ENCODE measurements around the gene POU6F2. TPM values are rescaled to one million over a fixed set of nuclear protein-coding genes. Genes with fewer than 3 reads are reported as not detected.

The POU6F2 gene
- total RNA-seq, 1 experiment from 2014 or later, result 3.9 TPM

DNA sequence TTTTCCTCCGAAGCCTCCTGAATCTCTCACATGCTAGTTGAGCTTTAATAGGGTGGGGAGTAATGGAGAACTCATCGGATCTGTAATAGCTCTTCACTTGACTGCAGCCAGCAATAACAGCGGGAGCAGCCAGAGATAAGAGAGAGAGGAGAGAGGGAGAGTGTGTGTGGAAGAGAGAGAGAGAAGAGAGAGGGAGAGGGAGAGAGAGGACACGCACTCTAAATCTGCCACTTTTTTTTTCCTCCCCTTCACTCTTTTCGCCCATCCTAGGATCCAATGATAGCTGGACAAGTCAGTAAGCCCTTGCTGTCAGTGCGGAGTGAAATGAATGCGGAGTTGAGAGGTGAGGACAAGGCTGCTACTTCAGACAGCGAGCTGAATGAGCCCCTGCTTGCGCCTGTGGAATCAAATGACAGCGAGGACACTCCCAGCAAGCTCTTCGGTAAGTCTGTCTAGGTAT lies 107.9 kb downstream of the POU6F2 start:
- H3K27ac Mint-ChIP-seq (ENCODE audit: unreplicated experiment), result no peak overlapping the region
- 0 out of 2 replicates have a peak, but pooled peaks cover 4% of the 10 kb centered on the region for H3K9me3 ChIP-seq
- no peak for DNase-seq
- no peaks in the 10 kb centered on the region for H3K9me3 Mint-ChIP-seq (ENCODE audit: unreplicated experiment)
- no peaks in the 10 kb centered on the region for H3K27me3 ChIP-seq (replicated peaks; ENCODE audit: control insufficient read depth, insufficient read depth, low read length)
- ChIA-PET POLR2A (no interaction called here), CTCF (interaction anchor here (0.7 kb wide), 1 partner anchor 272 kb away, joined by 3 read pairs; no protein-coding TSS in a partner anchor)
- intact Hi-C loops (cut with micrococcal nuclease; ENCODE audit: unreplicated experiment), result no loop called here
- BruUV-seq (replicated peaks), result no TSS peak
- H3K4me3 Mint-ChIP-seq (ENCODE audit: unreplicated experiment), result peak overlapping the region; percentile 25
- H3K4me1 Mint-ChIP-seq (ENCODE audit: low read depth, unreplicated experiment), result peaks cover 8% of the 10 kb centered on the region
- H3K4me1 ChIP-seq, result no peaks in the 10 kb centered on the region
- H3K4me3 ChIP-seq (ENCODE audit: low read depth, low read length), result no peak overlapping the region
- no peaks in the 10 kb centered on the region for H3K36me3 ChIP-seq (ENCODE audit: control insufficient read depth, insufficient read depth, low read length)
- TF ChIP-seq, protein P1, sequence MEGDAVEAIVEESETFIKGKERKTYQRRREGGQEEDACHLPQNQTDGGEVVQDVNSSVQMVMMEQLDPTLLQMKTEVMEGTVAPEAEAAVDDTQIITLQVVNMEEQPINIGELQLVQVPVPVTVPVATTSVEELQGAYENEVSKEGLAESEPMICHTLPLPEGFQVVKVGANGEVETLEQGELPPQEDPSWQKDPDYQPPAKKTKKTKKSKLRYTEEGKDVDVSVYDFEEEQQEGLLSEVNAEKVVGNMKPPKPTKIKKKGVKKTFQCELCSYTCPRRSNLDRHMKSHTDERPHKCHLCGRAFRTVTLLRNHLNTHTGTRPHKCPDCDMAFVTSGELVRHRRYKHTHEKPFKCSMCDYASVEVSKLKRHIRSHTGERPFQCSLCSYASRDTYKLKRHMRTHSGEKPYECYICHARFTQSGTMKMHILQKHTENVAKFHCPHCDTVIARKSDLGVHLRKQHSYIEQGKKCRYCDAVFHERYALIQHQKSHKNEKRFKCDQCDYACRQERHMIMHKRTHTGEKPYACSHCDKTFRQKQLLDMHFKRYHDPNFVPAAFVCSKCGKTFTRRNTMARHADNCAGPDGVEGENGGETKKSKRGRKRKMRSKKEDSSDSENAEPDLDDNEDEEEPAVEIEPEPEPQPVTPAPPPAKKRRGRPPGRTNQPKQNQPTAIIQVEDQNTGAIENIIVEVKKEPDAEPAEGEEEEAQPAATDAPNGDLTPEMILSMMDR (IDR thresholded peaks at IDR 0.05; ENCODE audit: insufficient read depth in 1 of 2, low read depth in 1 of 2, low read length in 1 of 2, severe bottlenecking in 1 of 2, unreplicated experiment in 1 of 2), result no peak
- peaks cover 6% of the 10 kb centered on the region for H3K27me3 Mint-ChIP-seq (ENCODE audit: insufficient read depth, unreplicated experiment)
- no peaks in the 10 kb centered on the region for H3K36me3 Mint-ChIP-seq (ENCODE audit: insufficient read depth, unreplicated experiment)

DNA sequence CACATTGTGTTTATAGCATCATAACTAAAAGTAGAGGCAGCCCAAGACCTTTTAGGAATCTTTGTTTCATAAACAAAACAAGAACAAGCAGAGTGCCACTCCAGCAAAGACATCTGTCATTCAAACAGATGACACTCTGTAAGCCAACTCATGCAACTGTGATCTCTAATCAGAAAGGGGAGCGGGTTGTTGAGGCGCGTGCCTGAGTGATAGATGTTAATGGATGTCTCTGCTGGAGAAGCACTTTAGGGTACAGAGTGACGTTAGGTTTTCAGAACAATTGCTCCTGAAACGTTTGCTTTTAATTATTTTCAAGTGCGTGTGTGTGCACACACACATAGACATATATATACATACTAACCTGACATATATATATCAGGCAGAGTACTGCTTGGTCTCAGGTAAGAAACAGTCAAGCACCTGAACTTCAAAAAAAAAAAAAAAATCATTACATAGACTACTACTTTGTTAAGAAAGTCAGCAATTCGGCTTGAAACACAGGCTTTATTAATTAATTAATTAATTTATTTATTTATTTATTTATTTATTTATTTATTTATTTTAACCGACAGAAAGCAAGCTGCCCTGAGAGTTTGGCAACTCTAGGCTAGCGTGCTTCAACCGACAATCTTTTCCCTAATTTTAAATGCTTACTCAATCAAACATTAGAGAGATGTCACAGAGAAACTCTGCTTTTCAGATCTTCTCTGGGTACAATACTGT lies 109.1 kb downstream of the POU6F2 start:
- Mint-ChIP-seq H3K9me3 (ENCODE audit: unreplicated experiment) (no peaks in the 10 kb centered on the region), H3K27ac (ENCODE audit: unreplicated experiment) (no peak overlapping the region), H3K4me1 (ENCODE audit: low read depth, unreplicated experiment) (peaks cover 8% of the 10 kb centered on the region), H3K36me3 (ENCODE audit: insufficient read depth, unreplicated experiment) (no peaks in the 10 kb centered on the region), H3K4me3 (ENCODE audit: unreplicated experiment) (no peak overlapping the region), H3K27me3 (ENCODE audit: insufficient read depth, unreplicated experiment) (peaks cover 6% of the 10 kb centered on the region)
- intact Hi-C loops (cut with micrococcal nuclease; ENCODE audit: unreplicated experiment), result no loop called here
- DNase-seq, result no peak
- H3K4me1 ChIP-seq, result no peaks in the 10 kb centered on the region
- H3K9me3 ChIP-seq, result 0 out of 2 replicates have a peak, but pooled peaks cover 4% of the 10 kb centered on the region
- no TSS peak for BruUV-seq (replicated peaks)
- H3K4me3 ChIP-seq (ENCODE audit: low read depth, low read length), result no peak overlapping the region
- TF ChIP-seq, protein P1 (IDR thresholded peaks at IDR 0.05; ENCODE audit: insufficient read depth in 1 of 2, low read depth in 1 of 2, low read length in 1 of 2, severe bottlenecking in 1 of 2, unreplicated experiment in 1 of 2), result no peak
- no peaks in the 10 kb centered on the region for H3K27me3 ChIP-seq (replicated peaks; ENCODE audit: control insufficient read depth, insufficient read depth, low read length)
- ChIA-PET CTCF (no interaction called here), POLR2A (no interaction called here)
- no peaks in the 10 kb centered on the region for H3K36me3 ChIP-seq (ENCODE audit: control insufficient read depth, insufficient read depth, low read length)

DNA sequence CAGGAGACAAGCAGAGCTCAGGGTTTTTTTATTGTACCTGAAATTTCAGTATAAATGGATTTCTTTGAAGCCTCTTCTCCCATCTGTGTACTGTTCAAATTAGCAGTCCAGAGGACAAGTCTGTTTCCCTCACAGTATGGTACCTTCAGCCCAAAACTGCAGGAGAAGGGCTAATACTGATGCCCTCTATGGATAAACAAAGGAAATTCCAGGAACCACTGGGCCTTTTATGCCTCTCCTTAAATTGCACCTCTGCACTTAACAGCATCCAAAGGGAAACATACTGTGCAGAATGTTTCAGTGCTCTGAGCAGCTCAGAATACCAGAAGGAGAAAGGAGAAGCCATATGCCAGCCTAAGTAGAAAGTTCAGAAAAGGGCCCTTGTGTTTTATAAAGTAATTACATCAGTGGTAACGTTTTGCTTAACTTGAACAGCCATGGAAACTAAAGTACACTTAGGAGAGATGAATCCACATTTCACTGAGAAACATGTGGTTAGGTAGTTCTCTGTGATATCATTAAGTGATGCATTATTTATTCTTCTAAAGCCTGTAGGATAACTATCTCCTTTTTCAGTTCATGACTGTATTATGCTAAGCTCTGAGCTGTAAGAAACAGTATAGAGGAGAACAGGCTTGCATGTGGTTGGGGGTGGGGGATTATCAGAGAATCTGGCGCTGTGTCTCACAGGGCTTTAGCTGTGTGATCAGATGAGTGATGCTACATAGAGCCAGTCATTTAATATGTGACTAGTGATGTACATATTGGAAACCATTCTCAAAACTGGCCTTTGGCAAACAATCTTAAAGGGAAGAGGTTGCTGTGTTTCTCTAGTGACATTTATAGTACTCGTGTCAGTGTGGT lies 111.3 kb downstream of the POU6F2 start:
- Histone ChIP-seq H3K4me1 (no peaks in the 10 kb centered on the region), H3K9me3 (0 out of 2 replicates have a peak, but pooled peaks cover 4% of the 10 kb centered on the region), H3K27me3 (replicated peaks; ENCODE audit: control insufficient read depth, insufficient read depth, low read length) (no peaks in the 10 kb centered on the region), H3K36me3 (ENCODE audit: control insufficient read depth, insufficient read depth, low read length) (no peaks in the 10 kb centered on the region), H3K4me3 (ENCODE audit: low read depth, low read length) (no peak overlapping the region)
- ChIA-PET POLR2A (no interaction called here), CTCF (no interaction called here)
- no peak for DNase-seq
- H3K27ac Mint-ChIP-seq (ENCODE audit: unreplicated experiment), result no peak overlapping the region
- H3K27me3 Mint-ChIP-seq (ENCODE audit: insufficient read depth, unreplicated experiment), result peaks cover 6% of the 10 kb centered on the region
- no peak overlapping the region for H3K4me3 Mint-ChIP-seq (ENCODE audit: unreplicated experiment)
- no peaks in the 10 kb centered on the region for H3K9me3 Mint-ChIP-seq (ENCODE audit: unreplicated experiment)
- TF ChIP-seq, protein P1 (IDR thresholded peaks at IDR 0.05; ENCODE audit: insufficient read depth in 1 of 2, low read depth in 1 of 2, low read length in 1 of 2, severe bottlenecking in 1 of 2, unreplicated experiment in 1 of 2), result peak in 1 of 2 experiments; percentile 5
- intact Hi-C loops (cut with micrococcal nuclease; ENCODE audit: unreplicated experiment), result no loop called here
- H3K36me3 Mint-ChIP-seq (ENCODE audit: insufficient read depth, unreplicated experiment), result no peaks in the 10 kb centered on the region
- peaks cover 8% of the 10 kb centered on the region for H3K4me1 Mint-ChIP-seq (ENCODE audit: low read depth, unreplicated experiment)
- BruUV-seq (replicated peaks), result no TSS peak

All from Caco-2 (cell line).